ENCODE measurements around the gene EPHB1. TPM values are rescaled to one million over a fixed set of nuclear protein-coding genes. Genes with fewer than 3 reads are reported as not detected.
"Not testable (repeated sequence)": the region's sequence is repeated elsewhere in the genome, so short reads cannot be mapped to it uniquely, and the experiment has no call there.

The EPHB1 gene
- total and polyA plus RNA-seq, 8 donors = 0.02 to 1.4 (median 0.43) TPM

DNA sequence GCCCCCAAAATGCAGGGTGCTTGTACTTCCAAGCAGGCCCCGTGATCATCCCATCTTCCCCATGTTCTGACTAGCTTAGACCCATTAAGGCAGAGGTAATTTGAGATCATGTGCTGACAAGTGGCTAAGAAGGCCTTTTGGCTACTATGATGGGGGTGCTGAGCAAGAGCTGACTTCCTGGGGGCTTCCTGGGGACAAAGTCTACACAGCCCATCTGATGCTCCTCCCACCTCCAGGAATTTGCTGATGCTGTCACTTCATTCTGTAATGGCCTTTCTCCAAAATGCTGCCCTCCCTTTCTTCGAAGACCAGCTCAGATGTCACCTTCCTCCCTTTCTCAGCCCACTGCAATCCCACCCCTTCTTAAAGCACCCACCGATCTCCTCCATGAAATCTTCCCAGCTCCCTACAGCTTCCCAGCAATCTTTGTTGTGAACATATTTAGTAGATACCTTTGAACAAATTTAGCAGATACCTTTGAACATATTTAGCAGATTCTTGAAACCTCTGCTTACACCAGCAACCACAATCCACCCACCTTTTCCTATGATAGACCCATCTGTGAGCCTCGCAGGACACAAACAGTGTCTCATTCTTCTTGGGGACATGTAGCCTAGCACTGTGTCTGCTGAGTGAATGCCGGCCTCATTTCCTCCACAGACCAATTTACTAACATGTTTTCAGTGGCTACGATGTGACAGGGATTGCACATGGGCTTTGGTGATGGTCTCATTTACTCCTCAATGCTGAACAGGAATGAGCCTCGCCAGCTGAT is 223.3 kb downstream of the EPHB1 start:
- Histone ChIP-seq H3K9me3 (no peaks in the 10 kb centered on the region), H3K4me3 (no peak overlapping the region), H3K36me3 (no peaks in the 10 kb centered on the region), H3K4me1 (no peaks in the 10 kb centered on the region), H3K27me3 (no peaks in the 10 kb centered on the region), H3K27ac (no peak overlapping the region)
- no peak for FAIRE-seq
- ATAC-seq = no peak
- intact Hi-C loops (cut with DNase I) = no loop called here
- 70 to 88% methylated on average over 7 of the region's 7 CpGs for WGBS, 2 donors
- TF ChIP-seq, protein P1, sequence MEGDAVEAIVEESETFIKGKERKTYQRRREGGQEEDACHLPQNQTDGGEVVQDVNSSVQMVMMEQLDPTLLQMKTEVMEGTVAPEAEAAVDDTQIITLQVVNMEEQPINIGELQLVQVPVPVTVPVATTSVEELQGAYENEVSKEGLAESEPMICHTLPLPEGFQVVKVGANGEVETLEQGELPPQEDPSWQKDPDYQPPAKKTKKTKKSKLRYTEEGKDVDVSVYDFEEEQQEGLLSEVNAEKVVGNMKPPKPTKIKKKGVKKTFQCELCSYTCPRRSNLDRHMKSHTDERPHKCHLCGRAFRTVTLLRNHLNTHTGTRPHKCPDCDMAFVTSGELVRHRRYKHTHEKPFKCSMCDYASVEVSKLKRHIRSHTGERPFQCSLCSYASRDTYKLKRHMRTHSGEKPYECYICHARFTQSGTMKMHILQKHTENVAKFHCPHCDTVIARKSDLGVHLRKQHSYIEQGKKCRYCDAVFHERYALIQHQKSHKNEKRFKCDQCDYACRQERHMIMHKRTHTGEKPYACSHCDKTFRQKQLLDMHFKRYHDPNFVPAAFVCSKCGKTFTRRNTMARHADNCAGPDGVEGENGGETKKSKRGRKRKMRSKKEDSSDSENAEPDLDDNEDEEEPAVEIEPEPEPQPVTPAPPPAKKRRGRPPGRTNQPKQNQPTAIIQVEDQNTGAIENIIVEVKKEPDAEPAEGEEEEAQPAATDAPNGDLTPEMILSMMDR (IDR thresholded peaks at IDR 0.05) = no peak
- DNase-seq = no peak

DNA sequence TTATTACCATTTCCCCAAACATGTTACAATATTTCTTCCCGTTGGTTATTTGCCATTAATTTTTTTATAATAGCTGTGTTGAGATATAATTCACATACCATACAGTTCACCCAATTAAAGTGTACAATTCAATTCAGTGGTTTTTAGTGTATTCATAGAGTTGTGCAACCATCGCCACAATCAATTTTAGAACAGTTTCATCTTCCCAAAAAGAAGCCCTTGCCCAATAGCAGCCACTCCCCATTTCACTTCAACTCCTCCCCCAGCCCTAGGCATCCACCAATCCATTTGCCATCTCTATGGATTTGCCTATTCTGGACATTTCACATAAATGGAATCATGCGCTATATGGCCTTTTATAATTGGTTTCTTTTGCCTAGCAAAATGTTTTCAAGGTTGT is 225.1 kb downstream of the EPHB1 start:
- ATAC-seq (no peak), DNase-seq (no peak), FAIRE-seq (no peak)
- intact Hi-C loops (cut with DNase I) = no loop called here
- H3K36me3 ChIP-seq = no peaks in the 10 kb centered on the region
- TF ChIP-seq, protein P1 (IDR thresholded peaks at IDR 0.05) = no peak
- no peaks in the 10 kb centered on the region for H3K27me3 ChIP-seq
- no peak overlapping the region for H3K27ac ChIP-seq
- 75 to 80% methylated on average over 3 of the region's 3 CpGs for WGBS, 2 donors
- no peaks in the 10 kb centered on the region for H3K4me1 ChIP-seq
- no peak overlapping the region for H3K4me3 ChIP-seq
- H3K9me3 ChIP-seq = no peaks in the 10 kb centered on the region

DNA sequence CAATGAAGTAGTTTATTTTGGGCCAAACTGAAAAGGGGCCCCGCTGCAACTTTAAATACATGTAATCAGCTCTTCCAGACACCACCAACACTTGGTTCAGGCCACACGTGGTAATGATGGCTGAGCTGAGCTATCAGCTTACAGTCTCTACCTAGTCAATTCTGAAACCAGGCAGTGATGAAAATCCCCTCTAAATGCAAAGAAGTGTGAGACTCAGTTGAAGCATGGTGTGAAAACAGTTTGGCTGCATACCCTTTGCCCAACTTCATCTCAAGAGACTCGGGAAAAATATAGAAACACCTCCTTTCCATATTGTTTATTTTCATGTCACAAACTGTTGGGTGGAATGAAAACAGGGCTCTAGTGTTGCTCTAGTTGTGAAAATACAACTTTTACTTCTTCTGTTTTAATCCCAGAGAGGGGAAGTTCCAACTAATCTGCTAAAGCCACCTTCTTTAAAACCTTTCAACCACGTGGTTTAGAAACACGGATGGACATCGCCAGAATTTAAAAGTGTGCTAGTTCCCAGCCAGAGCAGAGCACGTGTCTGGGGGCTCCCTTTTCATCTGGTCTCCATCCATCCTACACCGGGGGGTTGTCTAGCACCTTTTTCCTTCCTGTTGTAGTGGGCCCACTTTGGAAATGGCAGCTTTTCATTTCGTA is 229.1 kb downstream of the EPHB1 start:
- Histone ChIP-seq H3K27me3 (no peaks in the 10 kb centered on the region), H3K4me1 (no peaks in the 10 kb centered on the region), H3K36me3 (no peaks in the 10 kb centered on the region), H3K9me3 (no peaks in the 10 kb centered on the region), H3K27ac (no peak overlapping the region), H3K4me3 (no peak overlapping the region)
- WGBS, 2 donors = 52 to 60% methylated on average over 9 of the region's 9 CpGs
- DNase-seq (no peak), ATAC-seq (no peak), FAIRE-seq (no peak)
- intact Hi-C loops (cut with DNase I) = no loop called here
- TF ChIP-seq, protein P1 (IDR thresholded peaks at IDR 0.05) = no peak

DNA sequence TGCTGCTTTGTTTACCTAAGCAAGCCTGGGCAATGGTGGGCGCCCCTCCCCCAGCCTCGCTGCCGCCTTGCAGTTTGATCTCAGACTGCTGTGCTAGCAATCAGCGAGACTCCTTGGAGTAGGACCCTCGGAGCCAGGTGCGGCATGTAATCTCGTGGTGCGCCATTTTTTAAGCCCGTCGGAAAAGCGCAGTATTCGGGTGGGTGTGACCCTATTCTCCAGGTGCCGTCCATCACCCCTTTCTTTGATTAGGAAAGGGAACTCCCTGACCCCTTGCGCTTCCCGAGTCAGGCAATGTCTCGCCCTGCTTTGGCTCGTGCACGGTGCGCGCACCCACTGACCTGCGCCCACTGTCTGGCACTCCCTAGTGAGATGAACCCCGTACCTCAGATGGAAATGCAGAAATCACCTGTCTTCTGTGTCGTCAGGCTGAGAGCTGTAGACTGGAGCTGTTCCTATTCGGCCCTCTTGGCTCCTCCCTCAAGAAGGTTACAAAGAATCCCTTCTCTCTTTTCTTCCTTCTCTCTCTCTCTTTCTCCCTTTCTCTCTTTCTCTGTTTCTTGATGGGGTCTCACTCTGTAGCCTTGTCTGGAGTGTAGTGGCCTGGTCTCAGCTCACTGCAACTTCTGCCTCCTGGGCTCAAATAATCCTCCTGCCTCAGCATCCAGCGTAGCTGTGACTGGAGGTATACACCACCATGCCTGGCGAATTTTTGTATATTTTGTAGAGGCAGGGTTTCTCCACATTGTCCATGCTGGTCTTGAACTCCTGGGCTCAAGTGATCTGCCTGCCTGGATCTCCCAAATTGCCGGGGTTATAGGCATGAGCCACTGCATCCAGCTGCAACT is 235.9 kb downstream of the EPHB1 start:
- H3K4me3 ChIP-seq; H3K27me3 ChIP-seq; H3K27ac ChIP-seq; H3K9me3 ChIP-seq; ATAC-seq; H3K4me1 ChIP-seq; FAIRE-seq; DNase-seq; H3K36me3 ChIP-seq; intact Hi-C loops (cut with DNase I): not testable (repeated sequence)
- 14 to 19% methylated on average over 26 to 27 of the region's 27 CpGs for WGBS, 2 donors

DNA sequence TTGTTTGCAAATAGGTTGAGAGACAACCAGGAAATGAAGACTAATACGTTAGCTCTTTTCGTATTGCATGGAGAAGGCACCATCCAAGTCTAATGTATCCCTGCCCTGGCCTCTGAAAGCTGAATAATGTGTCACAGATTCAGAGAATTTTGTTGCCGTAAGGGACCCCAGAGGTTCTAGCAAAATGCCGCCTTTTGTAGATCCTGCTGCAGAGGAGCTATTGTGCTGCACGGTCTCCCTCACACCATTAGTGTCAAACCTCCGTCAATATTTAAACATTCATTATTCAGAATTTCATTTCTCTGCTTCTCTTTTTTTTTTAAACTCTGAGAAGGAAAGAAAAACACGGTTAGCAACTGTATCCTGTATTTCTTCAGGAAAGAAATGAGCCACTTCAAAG is 238.7 kb downstream of the EPHB1 start:
- intact Hi-C loops (cut with DNase I) = no loop called here
- no peak for DNase-seq
- no peak for ATAC-seq
- Histone ChIP-seq H3K27ac (no peak overlapping the region), H3K36me3 (no peaks in the 10 kb centered on the region), H3K27me3 (peaks cover 0 to 5% (median 2%) of the 10 kb centered on the region in 4 donors), H3K4me3 (no peak overlapping the region), H3K9me3 (no peaks in the 10 kb centered on the region), H3K4me1 (no peaks in the 10 kb centered on the region)
- TF ChIP-seq, protein P1 (IDR thresholded peaks at IDR 0.05) = no peak
- WGBS, 2 donors = 27% methylated on average over 7 of the region's 7 CpGs
- no peak for FAIRE-seq
